Thyroid gland (tissue), 4 donors: ENCODE results near the gene CAVIN2.

ENCODE experiments used
- POLR2A ChIP-seq, 2 donors: fragments of 450-650 bp; IDR thresholded peaks; one replicate each; pipeline ENCODE4 v1.6.1; 2017; ENCODE audit warnings: antibody characterized with exemption in 2 of 2, mild to moderate bottlenecking in 2 of 2, moderate library complexity in 1 of 2
- TF ChIP-seq, protein P1 (sequence below), 6 experiments: fragments of 200-600 bp in 3 of 6; fragments of 450-650 bp in 3 of 6; sonication (generic) in 3 of 6; IDR thresholded peaks; one replicate each; pipeline ENCODE4 v1.5.1; 2016 to 2019; ENCODE audit warnings: antibody characterized with exemption in 6 of 6, mild to moderate bottlenecking in 2 of 6, inconsistent platforms in 1 of 6, moderate library complexity in 1 of 6

DNA sequence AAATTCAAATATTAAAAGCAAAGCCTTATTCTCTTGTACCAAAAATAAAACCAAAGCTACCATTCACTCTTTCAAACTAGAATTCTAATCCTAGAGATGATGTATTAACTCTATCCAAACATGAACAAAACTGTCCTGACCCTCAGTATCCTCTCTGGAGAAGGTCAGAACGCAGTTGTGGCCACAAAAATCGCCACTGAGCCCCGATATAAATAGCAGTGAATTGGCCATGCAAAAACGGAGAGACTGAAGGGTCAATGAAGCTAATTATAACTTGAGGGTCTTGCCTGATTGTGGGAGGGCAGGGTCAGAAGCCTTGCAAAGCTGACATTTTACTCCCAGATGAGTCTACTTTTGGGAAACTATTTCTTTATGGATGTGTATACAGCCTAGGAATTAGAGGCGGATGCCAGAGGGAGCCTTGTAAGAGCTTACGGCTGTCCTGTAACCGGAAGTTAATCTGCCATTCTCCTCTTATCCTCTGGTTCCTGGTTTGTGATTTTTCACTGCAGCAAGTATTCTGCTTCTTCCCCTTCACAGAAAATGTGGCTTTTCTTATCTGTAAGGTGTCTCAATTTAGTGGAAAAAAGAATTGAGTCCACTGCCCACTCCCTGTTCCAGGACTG, 28.1 kb downstream of the CAVIN2 start:
- TF ChIP-seq, protein P1, sequence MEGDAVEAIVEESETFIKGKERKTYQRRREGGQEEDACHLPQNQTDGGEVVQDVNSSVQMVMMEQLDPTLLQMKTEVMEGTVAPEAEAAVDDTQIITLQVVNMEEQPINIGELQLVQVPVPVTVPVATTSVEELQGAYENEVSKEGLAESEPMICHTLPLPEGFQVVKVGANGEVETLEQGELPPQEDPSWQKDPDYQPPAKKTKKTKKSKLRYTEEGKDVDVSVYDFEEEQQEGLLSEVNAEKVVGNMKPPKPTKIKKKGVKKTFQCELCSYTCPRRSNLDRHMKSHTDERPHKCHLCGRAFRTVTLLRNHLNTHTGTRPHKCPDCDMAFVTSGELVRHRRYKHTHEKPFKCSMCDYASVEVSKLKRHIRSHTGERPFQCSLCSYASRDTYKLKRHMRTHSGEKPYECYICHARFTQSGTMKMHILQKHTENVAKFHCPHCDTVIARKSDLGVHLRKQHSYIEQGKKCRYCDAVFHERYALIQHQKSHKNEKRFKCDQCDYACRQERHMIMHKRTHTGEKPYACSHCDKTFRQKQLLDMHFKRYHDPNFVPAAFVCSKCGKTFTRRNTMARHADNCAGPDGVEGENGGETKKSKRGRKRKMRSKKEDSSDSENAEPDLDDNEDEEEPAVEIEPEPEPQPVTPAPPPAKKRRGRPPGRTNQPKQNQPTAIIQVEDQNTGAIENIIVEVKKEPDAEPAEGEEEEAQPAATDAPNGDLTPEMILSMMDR (IDR thresholded peaks at IDR 0.05): no peak
- no peak for TF ChIP-seq POLR2A (IDR thresholded peaks at IDR 0.05)
